NCI-H2029 treated with DMSO at 0.1 percent for 48 hours (cell line): ENCODE measurements around the gene CAMK1D.
A peak's percentile ranks its signal among the peaks of the same experiment; 100 is the strongest.
"Not testable (repeated sequence)": the region's sequence is repeated elsewhere in the genome, so short reads cannot be mapped to it uniquely, and the experiment has no call there.

Experiments
- DNase-seq: peaks from one replicate; lab custom pipeline; 2025; lab: John Stamatoyannopoulos, UW

Gene CAMK1D

DNA sequence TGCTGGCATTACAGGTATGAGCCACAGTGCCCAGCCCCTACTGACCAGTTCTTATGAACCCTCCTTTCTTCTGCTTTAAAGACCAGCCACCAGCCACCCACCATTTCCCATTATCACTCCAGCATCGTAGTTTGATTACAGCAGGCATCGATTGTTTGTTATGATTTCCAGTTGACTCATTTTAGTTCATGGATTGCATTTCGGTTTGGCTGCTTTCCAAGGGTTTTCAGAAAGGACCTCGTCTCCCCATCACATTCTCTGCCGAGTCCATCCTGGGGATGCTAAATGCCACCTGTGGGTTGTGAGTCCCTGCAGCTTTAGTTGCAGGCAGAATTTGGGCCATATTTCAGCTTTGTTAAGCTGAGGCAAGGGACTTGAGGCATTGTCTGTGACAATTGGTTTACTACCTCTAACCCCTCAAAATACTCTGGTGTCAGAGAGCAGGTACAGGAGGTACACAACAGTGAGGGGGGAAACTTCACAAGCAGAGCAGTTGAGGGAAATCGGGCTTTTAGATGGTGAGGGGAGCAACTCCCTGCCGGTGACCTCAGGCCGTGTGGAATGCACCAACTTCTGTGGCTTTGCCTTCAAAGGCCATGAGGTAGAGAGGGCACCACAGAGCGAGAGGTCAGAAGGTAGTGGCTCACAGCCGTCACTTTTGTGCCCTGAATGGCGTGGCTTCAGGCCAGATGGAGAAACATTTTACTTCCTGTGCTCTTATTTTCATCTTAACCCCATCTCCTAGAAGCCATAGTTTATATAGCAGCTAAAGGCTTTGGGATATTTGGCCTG lies 448.3 kb downstream of the CAMK1D start:
- no peak for DNase-seq

DNA sequence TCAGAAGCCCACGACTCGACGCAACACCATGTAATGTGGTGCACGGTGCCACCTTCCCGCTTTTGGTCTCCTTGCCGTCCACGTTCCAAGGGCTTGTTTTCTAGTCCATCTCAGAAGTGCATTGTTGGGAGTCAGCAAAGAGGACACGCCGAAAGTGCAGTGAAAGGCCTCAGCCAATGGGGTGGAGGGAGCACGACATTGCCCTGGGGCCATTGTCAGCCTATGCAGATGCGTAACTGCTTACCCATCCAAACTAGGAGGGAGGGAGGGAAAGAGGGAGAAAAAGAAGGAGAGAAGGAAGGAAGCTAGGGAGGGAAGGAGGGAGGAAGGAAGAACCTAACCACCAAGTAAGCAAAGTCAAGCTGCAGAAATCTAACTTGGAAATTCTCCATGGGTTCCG lies 449.8 kb downstream of the CAMK1D start:
- no peak for DNase-seq

DNA sequence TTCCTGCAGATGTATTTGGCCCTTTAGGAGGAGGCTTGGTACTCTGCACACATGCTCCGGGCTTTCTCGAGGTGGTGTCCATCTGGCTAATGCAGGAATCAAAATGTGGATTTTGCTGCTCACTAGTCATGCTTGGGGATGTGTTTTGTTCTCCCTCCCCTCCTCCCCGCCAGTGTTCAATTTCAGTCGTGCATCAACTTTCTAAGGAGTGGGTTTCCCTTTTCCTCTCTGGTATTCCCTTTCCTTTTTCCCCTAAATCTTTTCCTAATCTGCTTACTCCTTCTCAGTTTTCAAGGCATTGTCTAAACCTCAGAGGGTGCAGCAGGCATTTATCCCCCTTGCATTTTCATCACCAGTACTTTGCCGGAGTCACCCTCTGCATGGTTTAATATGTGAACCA lies 450.4 kb downstream of the CAMK1D start:
- DNase-seq = no peak

DNA sequence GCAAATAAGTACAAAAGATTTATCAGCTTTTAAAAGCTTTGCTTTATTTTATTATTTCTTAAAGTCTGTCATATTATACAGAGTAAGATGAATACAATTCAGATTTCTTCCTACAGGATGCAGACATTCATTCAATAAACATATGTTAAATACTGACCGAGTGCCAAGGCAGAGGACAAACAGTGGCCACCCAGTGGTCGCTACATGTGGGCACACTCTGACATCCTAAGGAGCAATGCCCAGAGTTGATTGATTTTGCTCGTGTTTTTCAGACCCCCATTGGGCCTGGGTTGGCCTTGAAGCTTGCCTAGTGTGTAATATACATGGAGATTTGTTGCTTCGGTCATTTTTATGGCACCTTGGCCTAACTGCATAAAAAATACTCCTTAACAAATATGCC lies 451.0 kb downstream of the CAMK1D start:
- no peak for DNase-seq

DNA sequence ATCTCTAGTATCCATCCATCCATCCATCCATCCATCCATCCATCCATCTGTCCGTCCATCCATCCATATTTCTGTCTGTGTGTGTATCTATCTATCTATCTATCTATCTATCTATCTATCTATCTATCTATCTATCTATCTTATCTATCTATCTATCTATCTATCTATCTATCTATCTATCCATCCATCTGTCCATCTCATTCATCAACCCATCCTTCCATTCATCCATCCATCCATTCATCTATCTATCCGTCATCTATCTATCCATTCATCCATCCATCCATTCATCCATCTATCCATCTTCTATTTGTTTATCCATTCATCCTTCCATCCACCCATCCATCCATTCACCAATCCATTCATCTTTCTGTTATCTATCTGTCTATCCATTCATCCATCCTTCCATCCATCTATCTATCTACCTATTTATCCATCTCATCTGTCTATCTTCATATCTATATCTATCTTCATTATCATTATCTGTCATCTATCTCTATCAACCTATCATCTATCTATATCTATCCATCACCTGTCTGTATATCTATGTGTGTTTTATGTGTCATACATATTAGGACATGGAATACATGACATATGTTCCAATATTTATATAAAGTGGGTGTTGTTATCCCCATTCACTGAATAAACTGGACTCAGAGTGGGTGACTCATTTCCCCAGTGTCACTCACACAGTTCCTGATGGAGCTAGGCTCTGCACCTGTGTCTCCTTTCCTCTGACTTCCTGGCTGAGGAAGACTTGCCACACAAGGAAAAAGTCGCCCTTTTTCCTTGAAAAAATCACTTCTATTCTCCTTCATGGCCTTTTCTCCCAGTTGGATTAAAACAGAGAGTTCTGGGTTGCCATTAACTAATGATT lies 452.1 kb downstream of the CAMK1D start:
- DNase-seq = no peak

DNA sequence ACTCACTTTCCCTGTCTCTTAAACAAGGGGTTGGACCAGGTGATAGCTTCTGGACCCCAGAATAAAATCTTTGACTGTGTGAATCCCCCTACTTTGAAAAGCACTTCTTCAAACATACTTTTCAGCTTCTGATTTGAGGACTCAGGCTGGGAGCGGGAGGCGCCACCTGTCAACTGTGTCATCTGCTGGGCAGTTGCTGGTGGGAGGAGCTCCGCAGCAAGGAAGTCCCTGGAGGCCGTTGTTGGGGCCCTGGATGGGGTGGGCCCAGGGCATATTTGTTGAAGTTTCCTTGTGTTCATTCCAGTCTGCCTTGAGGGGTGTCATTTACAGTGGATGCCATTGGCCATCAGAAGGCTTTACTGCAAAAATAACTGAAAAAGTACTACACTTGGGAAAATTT lies 454.4 kb downstream of the CAMK1D start:
- no peak for DNase-seq

DNA sequence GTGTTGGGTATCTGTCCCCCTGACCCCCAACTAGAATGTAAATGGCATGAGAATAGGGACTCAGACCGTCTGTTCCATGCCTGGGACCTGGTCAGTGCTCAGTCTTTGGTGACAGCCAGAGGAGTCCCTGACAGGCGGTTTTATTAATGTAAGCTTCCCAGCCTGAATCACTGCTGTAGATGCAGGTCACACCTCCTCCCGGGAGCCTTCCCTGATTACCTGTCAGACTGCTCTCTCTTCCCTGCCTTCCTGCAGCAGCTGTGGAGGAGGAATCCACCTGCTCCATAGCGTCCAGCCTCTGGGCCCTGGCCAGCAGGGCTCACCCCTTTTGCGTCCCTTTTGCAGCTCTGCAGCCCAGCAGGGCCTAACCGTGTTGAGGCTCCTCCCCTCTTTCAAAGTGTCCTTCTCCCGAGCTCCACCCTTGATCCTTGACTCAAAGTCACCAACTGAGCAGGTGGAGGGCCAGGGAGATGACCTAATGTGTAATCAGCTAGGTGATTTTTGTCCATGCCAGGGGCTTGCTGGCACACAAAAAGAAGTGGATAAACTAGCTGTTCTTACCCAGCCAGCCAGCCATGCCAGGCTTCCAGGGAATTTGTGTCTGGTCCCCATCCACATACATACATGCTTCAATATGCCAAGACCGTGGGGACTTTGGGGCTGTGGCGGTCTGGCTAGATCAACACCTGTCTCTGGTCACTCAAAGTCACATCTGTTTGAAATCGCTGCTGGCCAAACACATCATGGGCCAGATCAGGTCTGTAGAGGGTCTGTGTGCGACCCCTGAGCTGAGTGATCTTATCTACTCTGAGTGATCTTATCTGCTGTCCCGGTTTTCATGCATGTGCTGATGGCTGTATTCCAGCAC lies 457.1 kb downstream of the CAMK1D start:
- peak; percentile 56 for DNase-seq

DNA sequence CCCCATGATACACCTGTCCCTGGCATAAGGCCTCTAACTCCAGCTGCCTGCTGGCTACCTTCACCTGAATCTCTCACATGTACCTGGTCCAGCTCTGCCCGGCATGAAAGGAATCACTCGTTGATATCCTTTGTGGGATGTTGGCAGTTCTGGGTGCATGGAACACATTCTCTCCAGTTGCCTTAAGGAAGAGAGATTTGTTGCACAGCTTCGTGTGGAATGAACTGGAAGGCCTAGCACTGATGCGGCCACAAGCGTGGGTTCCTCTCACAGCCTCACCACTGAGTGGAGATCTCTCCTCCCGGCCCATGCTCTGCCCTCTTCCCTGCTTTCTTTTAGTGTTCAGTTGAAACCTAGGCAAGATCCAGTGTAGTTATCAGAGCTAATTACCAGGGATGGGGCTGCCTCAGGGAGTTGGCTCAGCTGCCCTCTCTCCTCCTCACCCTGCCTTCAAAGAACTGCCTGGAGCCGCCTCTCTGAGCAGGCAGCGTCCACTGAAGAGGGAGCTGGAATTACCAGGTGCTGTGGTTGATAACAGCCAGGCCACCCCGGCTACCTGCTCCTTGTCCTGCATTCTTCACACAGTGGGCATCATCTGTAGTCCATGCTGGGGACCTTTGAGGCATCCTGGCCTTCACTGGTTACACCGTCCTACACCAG lies 457.9 kb downstream of the CAMK1D start:
- peak; percentile 17 for DNase-seq

DNA sequence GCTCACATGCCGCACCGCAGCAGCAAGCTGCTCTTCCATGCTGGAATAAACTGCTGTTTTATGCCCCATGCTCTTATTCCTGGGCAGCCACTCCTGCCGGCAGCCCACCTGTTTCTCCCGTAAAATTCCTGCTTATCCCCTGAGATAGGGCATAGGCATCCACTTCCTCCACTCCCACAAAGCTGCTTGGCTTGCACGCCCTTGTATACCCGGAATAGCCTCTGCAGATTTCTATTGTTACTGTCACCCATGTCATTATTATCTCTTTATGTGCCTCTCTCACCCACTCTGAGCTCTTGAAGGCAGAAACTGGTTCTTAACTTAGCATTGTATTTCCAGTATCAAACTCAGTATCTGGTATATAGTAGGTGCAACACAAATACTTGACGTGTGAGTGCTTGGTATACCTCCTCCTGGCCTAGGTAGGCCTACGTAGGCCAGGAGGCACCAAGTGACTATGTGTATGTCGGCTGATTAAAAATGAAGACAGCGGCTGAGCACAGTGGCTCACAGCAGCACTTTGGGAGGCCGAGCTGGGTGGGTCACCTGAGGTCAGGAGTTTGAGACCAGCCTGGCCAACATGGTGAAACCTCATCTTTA lies 458.8 kb downstream of the CAMK1D start:
- no peak for DNase-seq

DNA sequence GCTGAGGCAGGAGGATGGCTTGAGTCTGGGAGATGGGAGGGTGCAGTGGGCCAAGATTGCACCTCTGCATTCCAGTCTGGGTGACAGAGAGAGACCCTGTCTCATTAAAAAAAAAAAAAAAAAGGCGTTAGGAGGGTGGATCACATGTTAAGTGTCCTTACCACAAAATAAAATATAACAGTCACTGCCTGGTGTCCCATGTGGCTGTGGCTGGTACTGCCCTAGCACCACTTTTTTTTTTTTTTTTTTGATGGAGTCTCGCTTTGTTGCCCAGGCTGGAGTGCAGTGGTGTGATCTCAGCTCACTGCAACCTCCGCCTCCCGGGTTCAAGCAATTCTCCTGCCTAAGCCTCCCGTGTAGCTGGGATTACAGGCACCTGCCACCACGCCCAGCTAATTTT lies 460.7 kb downstream of the CAMK1D start:
- not testable (repeated sequence) for DNase-seq

DNA sequence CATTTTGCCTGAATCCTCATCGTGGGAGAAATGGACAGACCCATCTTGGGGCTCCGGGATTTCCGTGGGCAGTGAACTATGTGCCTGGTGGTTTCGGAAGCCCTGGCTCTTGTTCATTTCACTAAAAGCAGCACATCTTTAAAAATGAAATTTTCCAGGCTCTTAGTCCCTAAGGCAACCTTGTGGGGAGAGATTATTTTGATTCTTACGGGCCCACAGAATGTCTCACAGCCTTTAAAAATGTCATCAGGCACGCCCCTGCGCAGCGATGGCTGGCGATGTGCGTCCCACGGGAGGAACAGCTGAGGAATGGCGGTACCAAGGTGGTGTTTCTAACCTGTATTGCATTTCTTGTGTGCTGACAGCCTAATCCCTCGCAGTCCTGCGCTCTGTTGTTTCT lies 462.5 kb downstream of the CAMK1D start:
- no peak for DNase-seq

DNA sequence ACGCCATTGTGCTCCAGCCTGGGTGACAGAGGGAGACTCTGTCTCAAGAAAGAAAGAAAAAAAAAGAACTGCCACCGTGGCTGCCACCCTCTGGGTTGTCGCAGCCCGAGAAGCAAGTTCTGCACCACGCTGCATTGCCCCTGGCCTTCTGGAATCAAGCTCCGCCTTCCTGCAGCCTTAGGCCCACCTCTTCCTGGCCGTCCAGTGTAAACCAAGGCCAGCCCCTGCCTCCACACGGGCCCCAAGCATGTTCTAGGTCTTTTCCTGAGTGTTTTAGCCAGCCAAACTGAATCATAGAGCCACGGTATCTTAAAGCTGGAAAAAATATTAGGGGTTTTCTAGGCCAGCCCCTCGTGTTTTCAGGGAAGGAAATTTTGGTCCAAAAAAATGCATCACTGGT lies 463.2 kb downstream of the CAMK1D start:
- DNase-seq = no peak

DNA sequence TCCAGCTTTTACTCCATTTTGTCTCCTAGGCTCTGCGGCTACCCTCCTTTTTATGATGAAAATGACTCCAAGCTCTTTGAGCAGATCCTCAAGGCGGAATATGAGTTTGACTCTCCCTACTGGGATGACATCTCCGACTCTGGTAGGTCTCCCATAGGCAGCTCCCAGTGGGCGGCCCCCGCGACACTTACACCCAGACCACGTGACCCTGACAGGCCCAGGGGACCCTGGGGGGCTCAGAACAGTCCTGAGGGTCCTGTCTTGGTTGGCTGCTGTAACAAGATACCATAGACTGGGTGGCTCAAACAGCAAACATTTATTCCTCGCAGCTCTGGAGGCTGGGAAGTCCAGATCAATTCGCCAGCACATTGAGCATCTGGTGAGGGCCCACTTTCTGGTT lies 464.8 kb downstream of the CAMK1D start:
- no peak for DNase-seq

DNA sequence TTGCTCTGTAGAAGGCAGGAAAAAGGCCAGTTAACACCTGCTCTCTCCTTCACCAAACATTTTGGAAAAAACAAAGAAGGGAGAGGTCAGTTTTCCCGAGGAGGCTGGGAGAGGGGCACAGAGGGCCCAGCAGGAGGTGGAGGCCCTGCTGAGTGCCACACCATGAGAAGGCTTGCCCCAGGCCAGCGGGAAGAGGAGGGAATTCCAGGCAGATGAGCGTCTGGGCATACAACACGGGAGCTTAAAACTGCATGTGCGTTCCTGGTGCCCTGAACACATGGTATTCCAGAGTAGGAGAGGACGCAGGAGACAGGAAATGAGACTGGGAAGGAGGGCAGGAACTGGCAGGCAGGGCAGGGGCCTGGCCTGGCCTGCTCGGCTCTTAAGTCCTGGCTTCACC lies 469.7 kb downstream of the CAMK1D start:
- no peak for DNase-seq

DNA sequence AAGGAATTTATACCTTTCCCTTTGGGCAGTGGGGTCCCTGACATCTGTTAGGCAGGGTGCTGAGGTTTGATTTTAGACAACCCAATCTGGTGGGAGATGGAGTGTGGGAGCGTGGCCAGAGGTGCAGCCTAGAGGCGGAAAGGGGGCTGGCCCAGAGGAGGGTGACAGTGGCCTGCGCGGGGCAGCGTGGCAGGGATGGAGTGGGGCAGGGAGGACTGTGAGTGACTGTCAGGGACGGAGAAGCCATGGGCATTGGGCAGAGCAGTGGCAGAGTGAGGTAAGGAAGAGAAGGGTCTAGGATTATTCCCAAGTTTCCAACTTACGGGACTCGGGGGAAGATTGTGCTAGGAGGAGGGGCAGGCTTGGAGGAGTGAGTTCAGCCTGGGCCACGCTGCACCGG lies 470.3 kb downstream of the CAMK1D start:
- no peak for DNase-seq

DNA sequence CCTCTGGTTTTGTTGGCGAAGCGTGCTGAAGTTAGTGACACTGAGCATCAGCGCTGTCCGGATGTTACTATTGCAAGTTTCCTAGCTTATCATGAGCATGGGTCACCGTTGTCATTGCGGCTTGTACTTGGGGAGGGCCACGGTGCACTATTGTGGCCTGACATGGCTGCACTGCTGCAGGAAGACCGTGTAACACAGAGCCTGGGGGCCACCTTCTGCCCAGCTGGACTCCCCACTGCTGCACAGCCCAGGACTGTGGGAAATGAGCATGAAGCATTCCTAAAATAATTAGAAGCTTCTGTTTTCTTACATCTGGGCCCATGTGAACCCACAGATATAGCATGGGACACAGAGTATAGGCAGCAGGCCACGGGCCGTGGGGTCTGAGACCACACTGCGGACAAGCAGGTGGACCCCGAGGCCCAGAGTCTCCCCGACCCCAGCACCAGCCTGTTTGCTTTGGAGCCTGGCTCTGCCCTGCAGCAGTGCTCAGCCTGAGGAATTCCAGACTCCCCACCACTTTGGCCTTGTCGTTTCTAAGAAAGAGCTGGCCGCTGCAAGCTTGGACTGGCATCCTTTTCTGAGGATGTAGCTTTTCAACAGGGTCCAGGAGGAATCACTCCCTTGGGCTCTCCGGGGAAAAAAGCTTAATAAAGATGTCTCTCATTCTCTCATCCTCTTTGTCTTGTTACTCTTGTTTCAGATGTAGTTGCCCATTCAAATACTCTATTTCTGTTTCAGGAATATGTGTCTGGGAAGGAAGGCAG lies 473.0 kb downstream of the CAMK1D start:
- DNase-seq = no peak

DNA sequence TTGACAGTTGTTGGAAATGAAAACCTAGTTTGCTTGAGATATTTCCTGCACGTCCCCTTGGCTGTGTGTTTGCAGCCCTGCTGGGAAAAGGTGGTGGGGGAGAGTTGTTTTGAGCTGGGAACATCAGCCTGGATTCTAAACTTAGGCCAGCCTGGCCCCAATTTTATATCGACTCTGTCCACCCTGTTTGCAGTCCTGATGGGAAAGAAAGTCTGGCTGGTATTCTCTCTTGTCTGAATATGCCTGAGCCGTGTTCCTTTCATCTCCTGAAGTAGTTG lies 473.5 kb downstream of the CAMK1D start:
- DNase-seq = no peak

DNA sequence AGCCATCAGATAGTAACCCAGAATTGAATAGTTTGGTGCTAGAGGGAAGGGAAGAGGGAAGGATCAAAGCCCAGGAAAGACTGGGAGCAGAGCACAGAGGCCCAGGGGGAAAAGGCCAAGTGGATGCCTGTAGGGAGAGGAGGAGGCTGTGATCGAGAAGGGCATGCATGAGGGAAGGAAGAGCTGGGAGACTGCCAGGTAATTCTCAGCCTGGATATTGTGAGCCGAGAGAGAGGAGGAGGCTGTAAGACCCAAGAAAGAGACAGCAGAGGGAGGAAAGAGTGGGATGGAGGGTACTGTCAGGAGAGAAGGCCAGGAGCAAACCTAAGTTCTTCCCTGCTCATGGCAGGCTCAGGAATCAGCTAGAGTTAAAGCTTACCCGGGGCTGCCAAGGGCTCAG lies 474.0 kb downstream of the CAMK1D start:
- no peak for DNase-seq

DNA sequence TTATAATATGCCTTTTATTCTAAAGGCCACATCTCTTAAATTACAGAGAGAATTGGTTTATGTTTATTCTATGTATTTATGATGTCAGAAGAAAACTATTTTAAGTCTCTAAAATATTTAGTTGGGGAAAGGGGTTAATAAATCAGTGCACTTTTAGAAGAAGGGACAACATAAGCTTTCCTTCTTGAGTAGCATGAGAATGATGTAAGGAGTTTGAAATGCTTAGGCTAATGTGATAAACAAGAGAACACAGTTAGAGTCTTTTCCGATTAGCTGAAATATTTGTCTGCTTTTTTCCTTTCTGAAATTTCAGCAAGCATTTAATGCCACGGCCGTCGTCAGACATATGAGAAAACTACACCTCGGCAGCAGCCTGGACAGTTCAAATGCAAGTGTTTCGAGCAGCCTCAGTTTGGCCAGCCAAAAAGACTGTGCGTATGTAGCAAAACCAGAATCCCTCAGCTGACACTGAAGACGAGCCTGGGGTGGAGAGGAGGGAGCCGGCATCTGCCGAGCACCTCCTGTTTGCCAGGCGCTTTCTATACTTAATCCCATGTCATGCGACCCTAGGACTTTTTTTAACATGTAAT lies 476.0 kb downstream of the CAMK1D start:
- no peak for DNase-seq

DNA sequence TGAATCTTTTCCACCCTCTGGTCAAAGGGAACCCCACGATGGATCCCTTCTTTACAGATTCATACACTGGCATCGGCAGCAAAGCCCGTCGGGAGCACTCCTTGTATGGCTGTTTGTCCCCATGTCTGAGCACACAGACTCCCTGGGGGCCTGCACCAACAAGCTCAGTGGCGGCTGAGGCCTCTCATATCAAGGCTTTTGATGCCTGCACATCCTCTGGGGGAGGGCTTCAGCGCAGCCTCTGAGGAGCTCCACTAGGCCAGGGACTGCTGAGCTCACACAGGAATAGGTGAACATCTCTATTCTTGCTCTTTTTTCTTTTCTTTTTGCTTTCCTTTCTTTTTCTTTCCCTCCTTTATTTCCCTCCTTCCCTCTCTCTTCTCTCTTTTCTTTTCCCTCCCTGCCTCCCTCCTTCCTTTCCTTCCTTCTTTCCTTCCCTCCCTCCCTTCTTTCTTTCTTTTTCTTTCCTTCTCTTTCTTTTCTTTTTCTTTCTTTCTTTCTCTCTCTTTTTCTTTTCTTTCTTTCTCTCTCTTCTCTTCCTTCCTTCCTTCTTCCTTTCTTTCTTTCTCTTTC lies 477.5 kb downstream of the CAMK1D start:
- DNase-seq = no peak
